D721Med (cell line): ENCODE results near the gene HEXB.
"Not testable (repeated sequence)": the region's sequence is repeated elsewhere in the genome, so short reads cannot be mapped to it uniquely, and the experiment has no call there.

Experiments
- DNase-seq: peaks from one replicate; pipeline ENCODE4 v3.0.0; 2011; ENCODE audit warnings: low spot score; ENCODE audit not compliant: insufficient read length
- FAIRE-seq: peaks from 2 replicates; lab custom pipeline; 2011; peaks lifted over from hg19 to GRCh38; lab: Jason Lieb, UNC
- CTCF ChIP-seq: IDR thresholded peaks from 2 replicates; pipeline ENCODE4 v1.5.1; 2012; ENCODE audit warnings: mild to moderate bottlenecking, control low read depth; ENCODE audit not compliant: insufficient read depth; ENCODE audit errors: missing control alignments

Gene HEXB

GRCh38 chr5:74667396-74667795, 17.6 kb upstream of the HEXB start:
- no peak for DNase-seq
- TF ChIP-seq CTCF: no peak

GRCh38 chr5:74669821-74670220, 15.2 kb upstream of the HEXB start:
- no peak for FAIRE-seq
- no peak for TF ChIP-seq CTCF
- no peak for DNase-seq

More at GRCh38 chr5:74667396-74667795, 17.6 kb upstream of the HEXB start:
- FAIRE-seq: no peak

- no peak for FAIRE-seq
- no peak for TF ChIP-seq CTCF
- DNase-seq: no peak
Observed at GRCh38 chr5:74670396-74671038, 14.5 kb upstream of the HEXB start.

- no peak for TF ChIP-seq CTCF
- FAIRE-seq (no peak), DNase-seq (no peak)
Observed at GRCh38 chr5:74672215-74672877, 12.7 kb upstream of the HEXB start.

GRCh38 chr5:74673011-74673790, 11.8 kb upstream of the HEXB start:
- no peak for DNase-seq
- FAIRE-seq: no peak
- TF ChIP-seq CTCF: peak; percentile 60

GRCh38 chr5:74676466-74676865, 8.6 kb upstream of the HEXB start:
- FAIRE-seq, DNase-seq: not testable (repeated sequence)

- FAIRE-seq, DNase-seq: not testable (repeated sequence)
Observed at GRCh38 chr5:74678123-74678522, 6.9 kb upstream of the HEXB start.

GRCh38 chr5:74679300-74679699, 5.7 kb upstream of the HEXB start:
- not testable (repeated sequence) for FAIRE-seq

More at GRCh38 chr5:74679300-74679699, 5.7 kb upstream of the HEXB start:
- not testable (repeated sequence) for DNase-seq
